ENCODE data around the gene KRTAP12-1. TPM values are rescaled to one million over a fixed set of nuclear protein-coding genes. Genes with fewer than 3 reads are reported as not detected.

The KRTAP12-1 gene
- total and polyA plus RNA-seq, 9 of the 15 experiments (the other 6 are each of a cell fraction or from before 2014, with no cell fraction given), result not detected

- Histone ChIP-seq H4K20me1 (replicated peaks; ENCODE audit: control insufficient read depth, insufficient read depth, low read length) (no peaks in the 10 kb centered on the region), H3K9me3 (replicated peaks; ENCODE audit: control insufficient read depth, insufficient read depth, low read depth, low read length) (0 out of 2 replicates have a peak, but pooled peaks cover 3% of the 10 kb centered on the region), H3K9me1 (ENCODE audit: control insufficient read depth, insufficient read depth, low read length) (no peaks in the 10 kb centered on the region), H3K4me1 (replicated peaks in 1 of 2; ENCODE audit: control insufficient read depth in 2 of 2, insufficient read depth in 2 of 2, low read length in 2 of 2) (peaks cover 0 to 6% of the 10 kb centered on the region in 2 experiments; a peak in 2 of 5 replicates), H3K4me3 (no peak overlapping the region), H3K27ac (ENCODE audit: extremely low read depth, low read depth, low read length) (no peak overlapping the region), H3K27me3 (ENCODE audit: control insufficient read depth in 2 of 2, insufficient read depth in 2 of 2, low read length in 2 of 2) (peaks cover 13 to 74% of the 10 kb centered on the region in 2 experiments; a peak in 4 of 5 replicates), H3K79me2 (ENCODE audit: control insufficient read depth, insufficient read depth, low read length) (no peaks in the 10 kb centered on the region), H3K4me2 (ENCODE audit: insufficient read depth, low read length) (no peak overlapping the region), H2AFZ (ENCODE audit: low read depth, low read length) (no peak overlapping the region), H3K9ac (ENCODE audit: insufficient read depth in 1 of 2, low read depth in 2 of 2, low read length in 2 of 2) (no peak overlapping the region; a peak in 1 of 4 replicates), H3K36me3 (ENCODE audit: control insufficient read depth, insufficient read depth, low read length) (no peaks in the 10 kb centered on the region)
- CTCF ChIA-PET (ENCODE audit: low intra/inter-chr PET ratio), result no interaction called here
- WGBS (ENCODE audit: insufficient coverage, low coverage, missing lambda C conversion rate), result 2% methylated on average over 18 of the region's 18 CpGs
- TF ChIP-seq PHF21A (IDR thresholded peaks at IDR 0.05; ENCODE audit: borderline replicate concordance, low read depth), result no peak
- ATAC-seq, result no peak
- POLR2A ChIA-PET, result no interaction called here
- intact Hi-C loops (cut with micrococcal nuclease), result no loop called here
- DNase-seq (ENCODE audit: extremely low read depth in 1 of 4, low spot score in 3 of 4), result no peak
- no TSS peak for BruUV-seq (replicated peaks)
- in situ Hi-C loops (cut with MboI), result no loop called here
- FAIRE-seq, result no peak
These were observed 32.4 kb downstream of the KRTAP12-1 start for GRCh38 chr21:44649521-44650100.

DNA sequence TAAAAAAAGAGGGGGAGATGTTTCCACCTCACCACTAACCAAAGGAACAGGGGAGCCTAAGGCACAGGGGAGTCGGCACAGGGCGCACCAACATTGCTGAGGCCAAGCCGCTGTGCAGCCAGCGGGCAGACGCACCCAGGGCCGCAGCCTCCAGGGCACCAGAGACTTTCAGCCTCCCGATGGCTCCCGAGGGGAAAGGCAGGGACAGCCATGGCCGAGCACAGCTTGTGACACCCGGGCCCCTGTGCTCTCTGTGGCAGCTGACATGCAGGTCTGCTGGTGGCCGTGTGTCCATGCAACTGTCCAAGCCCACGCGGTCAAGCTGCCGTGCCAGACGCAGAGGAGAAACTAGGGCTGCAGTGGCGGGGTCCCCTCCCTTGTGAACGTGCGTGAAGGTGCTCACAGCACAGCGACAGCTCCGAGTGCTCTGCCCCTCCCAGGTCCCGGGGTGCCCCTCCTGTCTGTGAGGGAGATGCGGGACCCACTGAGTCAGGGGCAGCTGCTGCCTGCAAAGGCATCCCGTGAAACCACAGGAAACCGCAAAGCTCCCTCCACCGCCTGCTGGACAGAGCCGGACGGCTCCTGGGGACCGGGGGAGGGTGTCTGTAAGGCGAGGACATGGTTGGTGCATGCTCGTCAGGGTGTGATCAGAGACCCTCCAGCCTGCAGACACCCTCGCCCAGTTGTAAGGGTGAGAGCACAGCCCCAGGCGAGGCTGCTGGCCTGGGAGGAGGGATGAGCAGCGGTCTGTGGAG is 33.2 kb downstream of the KRTAP12-1 start:
- DNase-seq (ENCODE audit: extremely low read depth in 1 of 4, low spot score in 3 of 4) (no peak), FAIRE-seq (no peak), ATAC-seq (no peak)
- H3K79me2 ChIP-seq (ENCODE audit: control insufficient read depth, insufficient read depth, low read length), result no peaks in the 10 kb centered on the region
- BruUV-seq (replicated peaks), result no TSS peak
- H3K27ac ChIP-seq (ENCODE audit: extremely low read depth, low read depth, low read length), result no peak overlapping the region
- intact Hi-C loops (cut with micrococcal nuclease), result no loop called here
- H3K9me1 ChIP-seq (ENCODE audit: control insufficient read depth, insufficient read depth, low read length), result no peaks in the 10 kb centered on the region
- H3K9ac ChIP-seq (ENCODE audit: insufficient read depth in 1 of 2, low read depth in 2 of 2, low read length in 2 of 2), result no peak overlapping the region; a peak in 1 of 4 replicates
- H3K4me2 ChIP-seq (ENCODE audit: insufficient read depth, low read length), result no peak overlapping the region
- peaks cover 3% of the 10 kb centered on the region; the same call in 1 of the 2 replicates for H3K9me3 ChIP-seq (replicated peaks; ENCODE audit: control insufficient read depth, insufficient read depth, low read depth, low read length)
- H3K4me3 ChIP-seq, result no peak overlapping the region
- no peaks in the 10 kb centered on the region for H3K36me3 ChIP-seq (ENCODE audit: control insufficient read depth, insufficient read depth, low read length)
- in situ Hi-C loops (cut with MboI), result no loop called here
- ChIA-PET CTCF (ENCODE audit: low intra/inter-chr PET ratio) (no interaction called here), POLR2A (no interaction called here)
- H3K4me1 ChIP-seq (replicated peaks in 1 of 2; ENCODE audit: control insufficient read depth in 2 of 2, insufficient read depth in 2 of 2, low read length in 2 of 2), result no peaks in the 10 kb centered on the region; a peak in 1 of 5 replicates
- H2AFZ ChIP-seq (ENCODE audit: low read depth, low read length), result no peak overlapping the region
- H4K20me1 ChIP-seq (replicated peaks; ENCODE audit: control insufficient read depth, insufficient read depth, low read length), result no peaks in the 10 kb centered on the region
- peaks cover 13 to 66% of the 10 kb centered on the region in 2 experiments; a peak in 4 of 5 replicates for H3K27me3 ChIP-seq (ENCODE audit: control insufficient read depth in 2 of 2, insufficient read depth in 2 of 2, low read length in 2 of 2)
- WGBS (ENCODE audit: insufficient coverage, low coverage, missing lambda C conversion rate), result 1% methylated on average over 33 of the region's 33 CpGs
- TF ChIP-seq PYGO2 (tag; IDR thresholded peaks at IDR 0.05) (no peak), SREBF2 (CRISPR knock-in tag; IDR thresholded peaks at IDR 0.05) (no peak), ETV5 (CRISPR knock-in tag; IDR thresholded peaks at IDR 0.05; ENCODE audit: low read depth) (no peak), MYNN (IDR thresholded peaks at IDR 0.05) (no peak), MYNN (CRISPR knock-in tag; IDR thresholded peaks at IDR 0.05) (no peak), ZFP30 (CRISPR knock-in tag; IDR thresholded peaks at IDR 0.05; ENCODE audit: borderline replicate concordance) (no peak), DDX20 (tag; IDR thresholded peaks at IDR 0.05; ENCODE audit: low read depth) (no peak), ZNF311 (CRISPR knock-in tag; IDR thresholded peaks at IDR 0.05) (no peak), GABPA (tag; conservative IDR thresholded peaks at IDR 0.05; ENCODE audit: low read depth) (no peak), KDM1A (IDR thresholded peaks at IDR 0.05) (no peak), NFIC (IDR thresholded peaks at IDR 0.05) (no peak), GTF2A2 (tag; IDR thresholded peaks at IDR 0.05) (no peak)
- TF ChIP-seq, protein P1, sequence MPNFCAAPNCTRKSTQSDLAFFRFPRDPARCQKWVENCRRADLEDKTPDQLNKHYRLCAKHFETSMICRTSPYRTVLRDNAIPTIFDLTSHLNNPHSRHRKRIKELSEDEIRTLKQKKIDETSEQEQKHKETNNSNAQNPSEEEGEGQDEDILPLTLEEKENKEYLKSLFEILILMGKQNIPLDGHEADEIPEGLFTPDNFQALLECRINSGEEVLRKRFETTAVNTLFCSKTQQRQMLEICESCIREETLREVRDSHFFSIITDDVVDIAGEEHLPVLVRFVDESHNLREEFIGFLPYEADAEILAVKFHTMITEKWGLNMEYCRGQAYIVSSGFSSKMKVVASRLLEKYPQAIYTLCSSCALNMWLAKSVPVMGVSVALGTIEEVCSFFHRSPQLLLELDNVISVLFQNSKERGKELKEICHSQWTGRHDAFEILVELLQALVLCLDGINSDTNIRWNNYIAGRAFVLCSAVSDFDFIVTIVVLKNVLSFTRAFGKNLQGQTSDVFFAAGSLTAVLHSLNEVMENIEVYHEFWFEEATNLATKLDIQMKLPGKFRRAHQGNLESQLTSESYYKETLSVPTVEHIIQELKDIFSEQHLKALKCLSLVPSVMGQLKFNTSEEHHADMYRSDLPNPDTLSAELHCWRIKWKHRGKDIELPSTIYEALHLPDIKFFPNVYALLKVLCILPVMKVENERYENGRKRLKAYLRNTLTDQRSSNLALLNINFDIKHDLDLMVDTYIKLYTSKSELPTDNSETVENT (CRISPR knock-in tag; IDR thresholded peaks at IDR 0.05), result no peak
